Measurements from ENCODE around the gene S100A2. TPM values are rescaled to one million over a fixed set of nuclear protein-coding genes. Genes with fewer than 3 reads are reported as not detected.
"Not testable (repeated sequence)": the region's sequence is repeated elsewhere in the genome, so short reads cannot be mapped to it uniquely, and the experiment has no call there.

Gene S100A2
- total and polyA plus RNA-seq, 11 donors = 1.3 to 5.1 (median 2.6) TPM; not detected in 1

DNA sequence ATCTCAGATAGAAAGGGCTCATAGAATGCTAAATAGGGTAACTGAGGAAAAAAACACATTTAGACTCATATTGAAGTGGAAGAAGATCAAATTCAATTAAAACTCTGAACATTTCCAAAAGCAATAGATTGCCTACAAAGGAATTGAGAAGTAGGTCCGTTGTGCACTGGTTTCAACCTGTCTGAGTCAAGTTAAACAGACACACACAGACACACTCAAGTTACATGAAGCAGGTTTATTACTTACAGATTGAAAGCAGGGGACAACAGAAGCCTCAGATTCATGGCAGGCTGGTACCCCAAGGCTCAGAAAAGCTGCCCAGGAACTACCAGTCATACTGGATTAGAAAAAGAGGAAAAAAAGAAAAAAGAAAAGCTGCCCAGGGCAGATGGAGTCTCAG lies 20.7 kb upstream of the S100A2 start:
- TF ChIP-seq POLR2A (IDR thresholded peaks at IDR 0.05) = no peak
- TF ChIP-seq, protein P1, sequence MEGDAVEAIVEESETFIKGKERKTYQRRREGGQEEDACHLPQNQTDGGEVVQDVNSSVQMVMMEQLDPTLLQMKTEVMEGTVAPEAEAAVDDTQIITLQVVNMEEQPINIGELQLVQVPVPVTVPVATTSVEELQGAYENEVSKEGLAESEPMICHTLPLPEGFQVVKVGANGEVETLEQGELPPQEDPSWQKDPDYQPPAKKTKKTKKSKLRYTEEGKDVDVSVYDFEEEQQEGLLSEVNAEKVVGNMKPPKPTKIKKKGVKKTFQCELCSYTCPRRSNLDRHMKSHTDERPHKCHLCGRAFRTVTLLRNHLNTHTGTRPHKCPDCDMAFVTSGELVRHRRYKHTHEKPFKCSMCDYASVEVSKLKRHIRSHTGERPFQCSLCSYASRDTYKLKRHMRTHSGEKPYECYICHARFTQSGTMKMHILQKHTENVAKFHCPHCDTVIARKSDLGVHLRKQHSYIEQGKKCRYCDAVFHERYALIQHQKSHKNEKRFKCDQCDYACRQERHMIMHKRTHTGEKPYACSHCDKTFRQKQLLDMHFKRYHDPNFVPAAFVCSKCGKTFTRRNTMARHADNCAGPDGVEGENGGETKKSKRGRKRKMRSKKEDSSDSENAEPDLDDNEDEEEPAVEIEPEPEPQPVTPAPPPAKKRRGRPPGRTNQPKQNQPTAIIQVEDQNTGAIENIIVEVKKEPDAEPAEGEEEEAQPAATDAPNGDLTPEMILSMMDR (IDR thresholded peaks at IDR 0.05) = no peak
- intact Hi-C loops (cut with DNase I) = no loop called here
- H3K27ac ChIP-seq = no peak overlapping the region
- H3K36me3 ChIP-seq = no peaks in the 10 kb centered on the region
- no peak for ATAC-seq
- H3K4me3 ChIP-seq = no peak overlapping the region
- H3K4me1 ChIP-seq = peaks cover 0 to 10% (median 2%) of the 10 kb centered on the region in 12 donors
- WGBS, 4 donors = 48 to 58% (median 55%) methylated on average over 1 of the region's 1 CpG
- H3K27me3 ChIP-seq = no peaks in the 10 kb centered on the region
- no peaks in the 10 kb centered on the region for H3K9me3 ChIP-seq
- DNase-seq = no peak

DNA sequence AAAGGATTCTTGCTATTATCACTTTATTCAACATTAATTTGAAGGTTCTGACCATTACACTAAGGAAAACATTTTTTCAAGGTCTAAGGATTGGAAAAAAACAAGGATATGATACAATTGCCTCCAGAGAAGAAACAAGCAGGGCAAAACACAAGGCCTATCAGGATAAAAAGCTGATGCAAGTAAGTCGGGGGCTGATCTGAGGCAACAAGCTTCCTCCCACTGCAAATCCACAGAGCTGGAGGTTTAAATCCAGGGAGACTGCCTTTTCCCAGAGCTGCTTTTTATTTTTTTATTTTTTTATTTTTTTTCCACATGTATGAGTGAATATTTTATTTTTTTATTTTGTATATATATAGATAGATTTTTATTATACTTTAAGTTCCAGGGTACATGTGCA lies 19.4 kb upstream of the S100A2 start:
- Histone ChIP-seq H3K4me3 (no peak overlapping the region), H3K36me3 (no peaks in the 10 kb centered on the region), H3K9me3 (no peaks in the 10 kb centered on the region), H3K27ac (no peak overlapping the region), H3K4me1 (peaks cover 0 to 10% (median 2%) of the 10 kb centered on the region in 12 donors), H3K27me3 (no peaks in the 10 kb centered on the region)
- WGBS, 4 donors = 84 to 89% (median 85%) methylated on average over 1 of the region's 1 CpG
- no peak for DNase-seq
- TF ChIP-seq, protein P1 (IDR thresholded peaks at IDR 0.05) = no peak
- no peak for TF ChIP-seq POLR2A (IDR thresholded peaks at IDR 0.05)
- intact Hi-C loops (cut with DNase I) = no loop called here
- ATAC-seq = no peak

DNA sequence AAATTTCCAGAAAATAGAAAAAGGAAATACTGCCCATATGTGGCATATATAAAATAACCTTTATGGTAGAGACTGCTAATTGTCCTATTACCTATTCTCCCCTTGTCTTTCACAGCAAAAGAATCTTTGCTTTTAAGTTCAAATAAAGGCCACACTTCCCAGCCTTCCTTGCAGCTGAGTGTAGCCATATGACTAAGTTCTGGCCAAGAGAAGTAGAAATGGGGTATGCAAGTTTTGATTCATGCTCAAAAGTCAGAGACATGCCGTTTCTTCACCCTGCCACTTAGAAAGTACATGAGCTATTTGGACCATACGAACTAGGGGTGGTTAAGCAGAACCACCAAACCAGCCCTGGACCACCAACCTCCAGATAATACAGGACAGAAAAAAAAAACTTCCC lies 18.3 kb upstream of the S100A2 start:
- WGBS, 4 donors = 82 to 93% (median 84%) methylated on average over 2 of the region's 2 CpGs
- Histone ChIP-seq H3K4me3 (no peak overlapping the region), H3K27ac (no peak overlapping the region), H3K36me3 (no peaks in the 10 kb centered on the region), H3K9me3 (no peaks in the 10 kb centered on the region), H3K4me1 (peaks cover 0 to 10% (median 2%) of the 10 kb centered on the region in 12 donors), H3K27me3 (no peaks in the 10 kb centered on the region)
- TF ChIP-seq POLR2A (IDR thresholded peaks at IDR 0.05) = no peak
- TF ChIP-seq, protein P1 (IDR thresholded peaks at IDR 0.05) = no peak
- DNase-seq (no peak), ATAC-seq (no peak)
- intact Hi-C loops (cut with DNase I) = no loop called here

DNA sequence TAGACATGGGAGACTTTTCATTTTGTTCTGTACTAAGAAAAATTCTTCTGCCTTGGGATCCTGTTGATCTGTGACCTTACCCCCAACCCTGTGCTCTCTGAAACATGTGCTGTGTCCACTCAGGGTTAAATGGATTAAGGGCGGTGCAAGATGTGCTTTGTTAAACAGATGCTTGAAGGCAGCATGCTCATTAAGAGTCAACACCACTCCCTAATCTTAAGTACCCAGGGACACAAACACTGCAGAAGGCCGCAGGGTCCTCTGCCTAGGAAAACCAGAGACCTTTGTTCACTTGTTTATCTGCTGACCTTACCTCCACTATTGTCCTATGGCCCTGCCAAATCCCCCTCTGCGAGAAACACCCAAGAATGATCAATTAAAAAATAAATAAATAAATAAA lies 17.9 kb upstream of the S100A2 start:
- H3K27ac ChIP-seq; DNase-seq; H3K9me3 ChIP-seq; H3K27me3 ChIP-seq; intact Hi-C loops (cut with DNase I); H3K36me3 ChIP-seq; ATAC-seq; H3K4me3 ChIP-seq: not testable (repeated sequence)
- H3K4me1 ChIP-seq = peaks cover 0 to 10% (median 2%) of the 10 kb centered on the region in 12 donors
- WGBS, 4 donors = 78 to 88% (median 84%) methylated on average over 3 of the region's 3 CpGs

DNA sequence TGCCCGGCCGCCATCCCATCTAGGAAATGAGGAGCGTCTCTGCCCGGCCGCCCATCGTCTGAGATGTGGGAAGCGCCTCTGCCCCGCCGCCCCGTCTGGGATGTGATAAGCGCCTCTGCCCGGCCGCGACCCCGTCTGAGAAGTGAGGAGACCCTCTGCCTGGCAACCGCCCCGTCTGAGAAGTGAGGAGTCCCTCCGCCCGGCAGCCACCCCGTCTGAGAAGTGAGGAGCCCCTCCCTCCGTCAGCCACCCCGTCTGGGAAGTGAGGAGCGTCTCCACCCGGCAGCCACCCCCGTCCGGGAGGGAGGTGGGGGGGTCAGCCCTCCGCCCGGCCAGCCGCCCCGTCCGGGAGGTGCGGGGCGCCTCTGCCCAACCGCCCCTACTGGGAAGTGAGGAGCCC lies 17.2 kb upstream of the S100A2 start:
- intact Hi-C loops (cut with DNase I); H3K27ac ChIP-seq; H3K36me3 ChIP-seq; ATAC-seq; DNase-seq; H3K27me3 ChIP-seq; H3K4me3 ChIP-seq; H3K9me3 ChIP-seq: not testable (repeated sequence)
- WGBS, 4 donors = 91 to 95% (median 93%) methylated on average over 27 to 34 of the region's 34 CpGs
- peaks cover 0 to 10% (median 2%) of the 10 kb centered on the region in 12 donors for H3K4me1 ChIP-seq

Measured in heart left ventricle (tissue), 16 donors.